Middle frontal gyrus (tissue), 1 donor: ENCODE data around the gene EMILIN1.

Experiments used
- DNase-seq: peaks from one replicate; pipeline ENCODE4 v3.0.0-alpha.2; 2015; ENCODE audit warnings: low spot score; ENCODE audit errors: extremely low spot score

The EMILIN1 gene

DNA sequence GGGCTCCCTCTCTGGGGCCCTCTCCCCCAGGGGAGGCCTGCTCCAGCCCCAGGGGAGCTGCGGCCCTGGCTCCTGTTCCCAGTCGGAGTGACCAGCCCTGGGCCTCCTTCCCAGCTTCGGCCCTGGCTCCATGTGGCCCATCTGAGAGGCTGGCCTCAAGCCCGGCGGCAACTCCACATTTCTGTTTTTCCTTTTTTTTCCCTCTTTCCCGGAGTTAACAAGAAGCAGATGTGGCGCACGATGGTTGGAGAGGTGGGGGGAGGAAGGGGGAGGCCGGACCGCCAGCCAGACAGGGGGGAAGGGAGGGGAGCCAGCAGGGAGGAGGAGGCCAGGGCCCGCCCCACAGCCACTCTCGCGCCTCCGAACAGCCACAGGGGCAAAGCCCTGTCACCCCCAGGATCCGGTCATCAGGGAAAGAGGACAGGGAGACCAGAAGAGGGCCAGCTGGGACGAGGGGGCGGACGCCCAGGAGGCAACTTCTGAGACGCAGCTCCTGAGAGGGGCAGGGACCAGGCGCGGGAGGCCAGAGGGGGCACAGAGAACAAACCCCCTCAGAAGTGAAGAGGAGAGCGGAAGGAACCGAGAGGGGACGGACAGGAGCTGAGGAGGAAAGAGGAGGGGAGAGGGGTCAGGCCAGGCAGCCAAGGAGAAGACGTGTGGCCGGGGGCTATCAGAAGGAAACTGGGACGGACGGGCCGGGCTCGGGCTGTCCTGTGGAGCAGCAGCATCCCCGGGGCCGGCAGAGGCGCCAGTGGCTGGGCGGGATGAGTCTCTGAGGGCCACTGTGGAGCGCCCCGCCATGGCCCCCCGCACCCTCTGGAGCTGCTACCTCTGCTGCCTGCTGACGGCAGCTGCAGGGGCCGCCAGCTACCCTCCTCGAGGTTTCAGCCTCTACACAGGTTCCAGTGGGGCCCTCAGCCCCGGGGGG, at the start of gene EMILIN1:
Gene EMILIN1, plus strand, starts transcription at position 349 of the 928 bp plus-strand sequence. Its CDS starts 451 bp downstream, at position 800.
- no peak for DNase-seq

DNA sequence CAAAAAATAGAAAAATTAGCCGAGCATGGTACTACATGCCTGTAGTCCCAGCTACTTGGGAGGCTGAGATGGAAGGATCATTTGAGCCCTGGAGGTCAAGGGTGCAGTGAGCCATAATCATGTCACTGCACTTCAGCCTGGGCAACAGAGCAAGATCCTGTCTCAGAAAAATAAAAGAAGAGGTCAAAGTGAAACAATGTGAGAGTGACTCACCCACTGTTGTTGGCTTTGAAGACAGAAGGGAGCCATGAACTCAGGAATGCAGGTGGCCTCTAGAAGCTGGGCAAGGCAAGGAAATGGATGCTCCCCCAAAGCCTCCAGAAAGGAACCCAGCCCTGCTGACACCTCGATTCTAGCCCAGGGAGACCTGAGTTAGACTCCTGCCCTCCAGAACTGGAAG, 49.4 kb upstream of the EMILIN1 start:
- no peak for DNase-seq

DNA sequence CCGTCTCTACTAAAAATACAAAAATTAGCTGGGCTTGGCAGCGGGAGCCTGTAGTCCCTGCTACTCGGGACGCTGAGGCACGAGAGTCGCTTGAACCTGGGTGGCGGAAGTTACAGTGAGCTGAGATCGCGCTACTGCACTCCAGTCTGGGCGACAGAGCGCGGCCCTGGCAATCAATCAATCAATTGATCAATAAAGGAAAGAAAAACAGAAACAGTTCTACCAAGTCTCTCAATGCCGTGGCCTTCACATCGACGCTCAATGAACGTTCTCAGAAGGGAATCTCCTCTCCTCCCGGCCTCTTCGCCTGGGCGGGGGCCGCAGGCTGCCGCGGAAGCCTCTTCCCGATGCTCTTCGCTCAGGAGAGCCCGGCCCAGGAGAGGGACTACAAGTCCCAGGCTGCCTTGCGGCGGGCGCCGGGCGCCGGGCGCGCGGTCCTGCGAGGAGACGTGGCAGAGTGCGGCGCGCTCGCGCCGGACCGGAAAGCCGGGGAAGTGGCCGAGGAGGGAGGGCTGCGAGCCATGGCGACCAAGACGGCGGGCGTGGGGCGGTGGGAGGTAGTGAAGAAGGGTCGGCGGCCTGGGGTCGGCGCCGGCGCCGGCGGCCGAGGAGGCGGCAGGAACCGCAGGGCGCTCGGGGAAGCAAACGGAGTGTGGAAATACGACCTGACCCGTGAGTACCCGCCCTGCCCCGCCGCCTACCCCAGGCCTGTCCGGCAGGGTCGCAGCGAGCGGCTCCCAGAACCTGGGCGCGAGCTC, 45.7 kb upstream of the EMILIN1 start, which contains the start of gene TMEM214:
Gene TMEM214, plus strand, starts transcription at position 471 of the 758 bp plus-strand sequence. Its CDS starts 51 bp downstream, at position 522.
- peak; percentile 69 for DNase-seq

DNA sequence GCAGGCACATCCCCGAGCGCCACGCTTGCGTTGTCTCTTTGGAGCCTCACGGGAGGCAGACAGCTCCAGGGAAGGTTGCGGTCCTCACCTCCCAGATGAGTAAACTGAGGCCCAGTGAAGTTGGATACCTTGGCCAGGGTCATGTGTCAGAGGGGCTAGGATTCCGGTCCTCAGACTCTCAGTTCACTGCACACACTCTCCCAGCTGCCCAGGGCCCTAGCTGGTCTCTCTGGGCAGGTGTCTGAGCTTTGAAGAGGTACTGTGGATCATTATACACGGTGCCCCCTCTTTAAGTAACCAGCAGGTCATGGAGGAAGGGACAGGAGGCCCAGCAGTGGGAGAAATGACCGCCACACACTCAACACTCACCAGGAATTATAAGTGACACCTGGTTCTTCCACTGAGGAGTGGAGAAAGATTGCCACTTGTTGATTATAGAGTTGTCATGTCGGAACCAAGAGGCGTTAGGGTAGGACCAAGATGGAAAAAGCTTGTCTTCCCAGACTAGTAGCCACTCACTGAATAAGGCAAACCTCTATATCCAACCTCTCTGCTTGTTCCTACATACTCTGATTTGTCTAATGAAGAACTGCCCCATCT, 45.1 kb upstream of the EMILIN1 start:
- DNase-seq, result no peak

DNA sequence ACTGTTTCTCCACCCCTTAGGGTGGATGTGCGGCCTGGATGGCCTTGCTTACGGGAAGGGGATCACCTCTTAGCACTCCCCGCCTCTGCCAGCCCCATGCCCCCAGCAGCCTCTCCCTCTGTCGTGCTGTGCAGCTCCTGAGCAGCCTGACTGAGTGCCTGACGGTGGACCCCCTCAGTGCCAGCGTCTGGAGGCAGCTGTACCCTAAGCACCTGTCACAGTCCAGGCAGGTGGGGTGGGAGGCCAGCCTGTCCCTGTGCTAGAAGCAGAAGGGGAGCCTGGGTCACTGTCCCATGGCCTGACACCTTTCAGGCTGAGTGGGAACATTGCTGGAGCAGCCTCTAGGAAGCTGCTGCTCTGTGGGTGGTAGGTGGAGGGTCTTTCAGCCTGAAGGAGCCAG, 40.4 kb upstream of the EMILIN1 start:
- DNase-seq, result no peak

DNA sequence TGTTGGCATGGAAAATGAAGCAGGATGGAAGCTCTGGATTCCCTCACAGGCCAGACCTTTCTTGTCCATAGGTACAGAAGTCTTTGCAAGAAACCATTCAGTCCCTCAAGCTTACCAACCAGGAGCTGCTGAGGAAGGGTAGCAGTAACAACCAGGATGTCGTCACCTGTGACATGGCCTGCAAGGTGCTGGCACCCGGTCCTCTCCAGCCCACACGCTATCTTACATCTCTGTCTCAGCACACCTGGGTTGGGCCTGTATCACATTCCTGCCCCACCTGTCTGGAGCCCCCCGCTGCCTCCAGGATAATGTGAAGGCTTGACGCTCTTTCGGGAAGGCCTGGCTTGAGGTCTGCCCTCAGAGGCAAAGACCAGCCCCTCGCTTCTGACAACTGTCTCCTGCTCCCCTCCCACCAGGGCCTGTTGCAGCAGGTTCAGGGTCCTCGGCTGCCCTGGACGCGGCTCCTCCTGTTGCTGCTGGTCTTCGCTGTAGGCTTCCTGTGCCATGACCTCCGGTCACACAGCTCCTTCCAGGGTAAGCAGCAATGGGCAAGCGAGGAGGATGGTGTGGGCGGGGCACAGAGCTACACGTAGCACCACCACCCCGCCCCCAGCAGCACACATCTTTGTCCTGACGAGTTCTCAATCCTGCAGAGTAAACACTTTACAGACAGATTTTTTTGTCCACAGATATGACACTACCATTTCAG, 39.6 kb upstream of the EMILIN1 start:
- no peak for DNase-seq

DNA sequence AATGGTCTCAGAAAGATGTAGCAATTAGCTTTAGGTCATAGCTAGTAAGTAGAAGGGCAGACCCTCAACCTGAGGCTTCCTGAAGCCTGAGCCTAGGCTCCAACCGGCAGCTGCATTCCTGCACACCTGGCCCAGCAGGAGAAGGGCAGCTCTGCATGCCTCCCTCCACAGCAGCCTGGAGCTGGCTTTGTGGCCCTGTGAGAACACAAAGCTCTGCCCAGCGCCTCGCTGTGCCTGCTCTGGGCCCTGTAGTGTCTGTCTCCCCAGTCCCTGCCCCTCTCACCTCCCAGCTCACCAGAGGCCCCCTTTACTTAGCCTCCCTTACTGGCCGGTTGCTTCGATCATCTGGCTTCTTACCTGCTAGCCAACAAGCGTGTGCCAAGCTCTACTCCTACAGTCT, 39.0 kb upstream of the EMILIN1 start:
- no peak for DNase-seq

DNA sequence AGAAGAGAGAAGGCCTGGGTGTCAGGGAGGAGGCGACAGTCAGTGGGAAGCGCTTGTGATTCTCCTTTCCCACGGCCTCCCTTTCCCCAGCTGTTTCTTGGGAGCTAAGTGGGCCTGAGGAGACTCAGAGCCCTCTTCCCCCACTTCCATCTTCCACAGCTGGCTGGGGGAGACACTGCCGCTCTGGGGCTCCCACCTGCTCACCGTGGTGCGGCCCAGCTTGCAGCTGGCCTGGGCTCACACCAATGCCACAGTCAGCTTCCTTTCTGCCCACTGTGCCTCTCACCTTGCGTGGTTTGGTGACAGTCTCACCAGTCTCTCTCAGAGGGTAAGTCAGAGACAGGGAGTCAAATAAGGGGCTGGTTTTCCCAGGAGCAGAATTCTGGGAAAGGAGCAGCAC, 38.5 kb upstream of the EMILIN1 start:
- DNase-seq, result no peak

DNA sequence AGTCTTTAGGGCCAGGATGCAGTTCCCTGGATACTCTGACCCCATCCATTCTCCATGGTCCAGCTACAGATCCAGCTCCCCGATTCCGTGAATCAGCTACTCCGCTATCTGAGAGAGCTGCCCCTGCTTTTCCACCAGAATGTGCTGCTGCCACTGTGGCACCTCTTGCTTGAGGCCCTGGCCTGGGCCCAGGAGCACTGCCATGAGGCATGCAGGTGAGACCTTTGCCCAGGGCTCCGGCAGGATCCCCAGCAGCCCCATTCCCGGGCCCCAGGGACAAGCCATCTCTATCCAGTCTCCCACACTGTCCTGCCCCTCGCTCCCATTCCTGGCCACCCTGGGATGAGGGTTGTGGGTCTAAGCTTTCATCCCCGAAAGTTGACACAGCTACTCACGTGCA, 38.1 kb upstream of the EMILIN1 start:
- DNase-seq, result no peak

DNA sequence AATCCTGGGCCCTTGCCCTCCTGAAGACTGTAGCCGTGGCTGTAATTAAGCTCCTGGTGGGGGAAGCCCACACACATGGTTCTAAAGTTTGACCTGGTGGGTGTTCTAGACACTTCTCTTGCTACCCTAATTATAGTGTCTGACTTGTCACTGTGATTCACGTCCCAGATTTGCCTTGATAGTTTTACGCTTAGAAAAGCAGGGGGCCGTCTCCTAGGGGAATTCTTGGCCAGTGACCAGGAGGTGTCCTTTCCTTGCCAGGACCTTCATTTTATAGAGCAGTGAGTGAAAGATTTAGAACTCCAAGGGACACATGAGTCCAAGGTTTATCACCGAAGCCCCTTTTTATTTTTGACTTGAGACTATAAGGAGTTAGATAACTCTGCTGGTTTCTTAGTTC, 36.7 kb upstream of the EMILIN1 start:
- no peak for DNase-seq

DNA sequence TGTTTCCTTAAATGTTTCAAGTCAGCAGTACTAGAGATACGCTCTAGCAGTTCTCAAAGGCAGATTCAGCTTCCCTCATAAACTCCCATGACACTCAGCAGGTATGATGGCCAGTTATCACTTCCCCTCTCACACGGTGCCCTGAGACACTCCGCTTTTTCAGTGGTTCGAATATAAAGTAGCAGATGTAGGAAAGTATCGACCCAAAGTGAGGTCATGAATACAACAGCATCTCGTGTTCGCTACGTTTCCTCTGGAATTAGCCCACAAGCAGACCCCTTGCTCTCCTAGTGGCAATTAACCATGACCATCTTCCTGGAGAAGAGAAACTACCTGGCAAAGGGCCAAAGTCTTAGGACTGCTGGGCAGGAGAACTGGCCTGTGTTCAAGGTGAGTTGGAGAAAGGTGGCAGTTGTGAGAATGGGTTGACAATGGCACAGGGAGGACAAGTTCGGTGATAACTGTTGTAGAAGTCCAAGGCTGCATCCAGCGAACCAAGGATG, 36.2 kb upstream of the EMILIN1 start:
- no peak for DNase-seq

DNA sequence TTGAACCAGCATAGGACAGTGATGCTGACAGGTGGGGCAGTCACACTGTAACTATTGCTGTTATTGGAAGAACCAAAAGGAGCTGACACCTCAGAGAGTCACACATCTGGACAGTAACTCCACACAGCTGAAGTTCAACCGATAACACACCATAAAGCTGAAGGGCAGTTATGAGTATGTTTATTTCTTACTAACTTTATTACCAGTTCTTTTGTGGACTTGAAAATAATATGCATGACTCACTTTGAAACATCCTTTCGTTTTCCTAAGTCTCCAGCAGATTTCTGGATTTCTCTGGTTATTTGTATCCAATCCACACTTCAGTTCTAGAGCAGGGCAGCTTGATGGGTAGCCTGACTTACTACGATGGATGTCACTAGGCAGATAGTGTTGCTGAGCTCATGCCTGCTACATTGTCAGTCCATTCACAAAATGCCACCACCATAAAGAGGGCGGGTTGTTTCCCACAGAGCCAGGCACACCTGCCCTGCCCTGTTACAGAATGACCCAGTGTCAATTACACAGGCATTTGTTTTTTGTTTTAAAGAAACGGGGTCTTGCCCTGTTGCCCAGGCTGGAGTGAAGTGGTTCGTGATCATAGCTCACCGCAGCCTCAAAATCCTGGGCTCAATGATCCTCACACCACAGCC, 35.3 kb upstream of the EMILIN1 start:
- no peak for DNase-seq

DNA sequence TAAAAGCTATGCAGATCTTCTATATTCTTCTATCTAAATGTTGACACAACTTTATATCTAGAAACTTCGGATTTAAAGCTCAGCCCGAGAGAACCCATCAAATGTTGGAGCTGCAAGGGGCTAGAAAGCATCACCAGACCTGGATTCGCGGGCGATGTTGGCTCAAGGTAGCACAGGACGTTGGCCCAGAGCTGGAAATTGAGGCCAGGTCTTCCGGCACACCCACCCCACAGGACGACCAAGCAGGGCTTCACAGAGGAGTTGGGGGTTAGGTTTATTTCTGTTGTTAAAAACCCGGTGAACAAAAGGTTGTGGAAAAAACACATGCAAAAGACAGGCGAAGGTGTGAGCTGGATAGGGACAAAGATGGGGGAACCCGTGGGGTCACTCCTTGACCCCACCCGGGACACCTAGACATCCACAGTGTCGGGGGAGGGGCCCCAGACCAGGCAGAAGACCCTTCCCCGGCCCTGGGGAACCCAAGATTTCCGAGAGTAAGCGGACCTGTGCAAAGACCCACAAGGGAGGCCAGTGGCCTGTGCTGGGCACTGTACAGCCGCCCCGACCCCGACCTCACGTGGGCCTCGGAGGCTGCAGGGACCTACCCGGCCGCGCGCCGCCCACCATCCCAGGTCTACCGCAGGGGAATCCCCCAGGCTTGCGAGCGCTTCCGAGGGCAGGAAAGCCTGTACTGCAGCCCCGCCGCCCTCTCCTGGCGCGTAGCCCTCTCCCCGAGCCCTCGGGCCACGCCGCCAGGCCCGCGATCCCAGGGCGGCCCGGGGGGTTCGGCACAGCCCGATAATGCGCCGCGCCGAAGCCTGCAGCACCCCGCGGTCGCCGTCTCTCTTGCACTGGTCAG, 28.8 kb upstream of the EMILIN1 start:
- no peak for DNase-seq

DNA sequence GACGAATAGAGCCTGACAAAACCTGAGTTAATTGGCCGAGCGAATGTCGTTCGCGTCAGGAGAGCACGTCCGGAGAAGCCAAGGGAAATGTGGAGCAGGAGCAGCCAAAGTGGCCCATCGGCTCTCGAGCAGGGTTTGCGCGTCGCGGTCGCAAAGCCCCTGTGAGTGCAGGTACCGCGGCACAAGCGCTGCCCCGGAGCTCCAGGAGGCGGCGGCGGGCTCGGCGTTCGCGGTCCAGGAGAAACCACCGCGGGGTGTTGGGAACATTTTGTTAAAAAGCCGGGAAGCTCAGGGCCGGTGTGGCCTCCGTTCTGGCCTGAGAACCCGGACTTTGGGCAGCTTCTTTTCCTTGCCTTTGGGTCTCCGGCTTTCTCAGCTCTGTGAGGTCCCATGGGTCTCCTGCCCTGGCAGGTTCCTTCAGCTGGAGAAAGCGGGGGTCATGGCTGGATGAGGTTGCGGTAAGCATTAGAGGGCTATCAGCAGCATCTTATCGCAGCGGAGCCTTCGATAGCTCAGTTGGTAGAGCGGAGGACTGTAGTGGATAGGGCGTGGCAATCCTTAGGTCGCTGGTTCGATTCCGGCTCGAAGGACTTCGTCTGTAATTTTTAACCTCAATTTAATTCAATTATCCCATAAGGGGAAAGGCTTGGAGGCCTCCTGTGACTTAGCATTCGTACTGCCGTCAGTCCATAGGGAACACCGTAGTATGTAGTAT, 28.0 kb upstream of the EMILIN1 start:
- DNase-seq, result peak; percentile 95

DNA sequence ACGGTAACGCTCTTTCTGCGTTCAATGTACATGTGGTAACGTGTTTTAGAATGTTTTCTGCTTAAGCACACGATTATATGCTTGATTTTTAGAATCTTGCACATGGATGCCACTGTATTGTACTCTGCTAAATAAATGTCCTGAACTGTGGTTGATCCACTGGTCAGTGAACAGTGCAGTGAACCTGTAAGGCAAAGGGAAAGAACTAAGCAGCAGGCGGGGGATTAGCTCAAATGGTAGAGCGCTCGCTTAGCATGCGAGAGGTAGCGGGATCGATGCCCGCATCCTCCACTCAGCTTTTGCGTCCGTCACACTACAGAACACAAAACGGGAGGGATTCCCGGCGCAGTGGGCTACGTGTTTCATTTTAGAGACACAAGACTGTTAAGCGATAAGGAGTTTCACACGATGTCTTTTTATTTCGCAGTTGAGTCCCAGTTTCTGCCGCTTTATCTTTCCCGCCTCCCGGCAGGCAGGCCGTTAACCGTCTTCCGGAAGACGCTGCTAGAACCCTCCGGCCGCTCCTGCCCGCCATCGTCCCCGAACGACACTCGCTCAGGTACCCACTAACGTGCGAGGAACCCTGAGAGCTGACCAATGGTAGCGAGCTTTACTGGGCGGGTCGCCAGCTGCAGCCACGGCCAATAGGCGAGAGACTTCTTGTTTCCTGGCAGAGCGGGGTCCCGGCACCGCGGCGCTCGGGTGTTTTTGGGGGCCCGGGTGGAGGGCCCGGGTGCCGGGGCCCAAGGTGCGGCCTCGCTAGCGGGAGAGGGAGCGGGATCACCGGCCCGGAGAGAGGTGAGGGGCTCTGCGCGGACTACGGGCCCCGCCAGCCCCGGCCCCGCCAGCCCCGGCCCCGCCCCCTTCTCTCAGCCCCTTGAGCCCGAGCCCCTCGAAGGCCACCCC, 27.2 kb upstream of the EMILIN1 start, which contains the start of gene AGBL5:
Gene AGBL5, plus strand, starts transcription at position 673 of the 906 bp plus-strand sequence. CDS start 1,291 bp downstream, outside the sequence.
- peak; percentile 91 for DNase-seq

DNA sequence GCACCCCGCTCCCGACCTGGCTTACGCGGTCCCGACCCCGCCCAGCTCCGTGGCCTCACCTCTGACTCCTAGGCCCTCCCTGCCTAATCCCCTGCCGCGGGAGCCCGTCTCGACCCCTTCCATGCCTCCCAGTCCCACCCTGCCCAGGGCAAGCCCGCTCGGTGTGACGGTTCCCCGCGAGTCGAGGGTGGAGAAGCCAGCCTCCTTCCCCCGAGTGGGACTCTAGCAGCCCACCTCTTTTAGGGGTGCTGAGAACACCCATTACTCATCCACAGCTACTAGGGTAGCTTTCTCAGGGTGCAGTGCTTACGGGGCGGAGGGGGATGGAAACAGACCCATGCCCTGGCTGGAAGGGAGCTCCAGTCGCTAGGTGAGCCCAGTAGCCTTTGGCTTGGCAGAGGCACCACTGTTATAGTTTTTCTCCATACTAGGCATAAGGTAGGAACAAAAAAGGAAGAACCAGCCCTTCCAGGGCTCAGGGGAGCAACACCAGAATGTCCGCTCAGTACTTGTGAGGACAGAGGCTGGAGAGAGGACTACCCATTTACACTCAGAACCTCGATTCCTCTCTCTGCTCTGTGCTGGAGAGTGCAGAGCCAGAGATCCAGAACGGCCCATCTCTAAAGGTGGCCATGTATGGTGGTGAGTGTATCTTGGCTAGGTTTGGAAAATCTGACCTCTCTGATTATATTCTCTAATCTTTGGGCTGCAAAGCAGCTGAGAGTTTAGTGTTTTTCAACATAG, 26.3 kb upstream of the EMILIN1 start:
- DNase-seq, result no peak

DNA sequence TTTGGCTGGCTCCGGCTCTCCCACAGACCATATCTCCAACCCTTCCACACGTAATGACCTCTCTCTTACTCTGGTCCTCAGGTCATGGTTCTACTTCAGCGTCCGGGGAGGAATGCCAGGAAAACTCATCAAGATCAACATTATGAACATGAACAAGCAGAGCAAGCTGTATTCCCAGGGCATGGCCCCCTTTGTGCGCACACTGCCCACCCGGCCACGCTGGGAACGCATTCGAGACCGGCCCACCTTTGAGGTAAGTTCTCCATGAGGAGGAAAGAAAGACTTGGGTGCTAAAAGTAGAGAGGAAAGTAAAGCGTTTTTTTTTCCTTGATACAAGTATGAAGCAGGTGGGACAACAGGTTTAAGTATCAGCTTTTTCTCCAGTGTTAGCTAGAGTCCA, 25.1 kb upstream of the EMILIN1 start:
- no peak for DNase-seq
